ENCODE measurements around the gene SUSD3.

DNA sequence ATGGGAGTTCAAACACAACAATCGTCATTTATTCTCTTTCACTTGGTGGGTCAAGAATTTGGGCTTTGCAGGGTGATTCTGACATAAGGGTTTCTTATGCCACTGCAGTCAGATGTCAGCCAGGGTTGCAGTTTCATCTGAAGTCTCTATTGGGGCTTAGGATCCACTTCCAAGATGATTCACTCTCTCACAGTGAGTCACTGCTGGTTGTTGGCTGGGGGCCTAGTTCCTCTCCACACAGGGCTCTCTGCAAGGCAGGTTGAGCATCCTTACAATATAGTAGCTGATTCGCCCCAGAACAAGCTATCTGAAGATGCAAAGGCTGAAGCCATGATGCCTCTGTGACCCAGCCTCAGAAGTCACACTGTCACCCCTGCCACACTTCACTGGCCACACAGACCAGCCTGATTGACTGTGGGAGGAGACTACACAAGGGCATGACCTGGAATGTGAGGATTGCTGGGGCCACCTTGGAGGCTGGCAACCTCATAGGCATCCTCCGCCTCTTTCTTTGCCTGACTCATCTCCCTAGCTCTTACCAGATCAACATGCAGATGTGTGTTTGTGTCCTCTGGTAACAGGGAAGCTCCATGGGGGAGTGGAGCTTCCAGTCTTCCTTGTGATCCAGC, 33.1 kb downstream of the SUSD3 start:
- TF ChIP-seq POLR2A (IDR thresholded peaks at IDR 0.05) = no peak
- TF ChIP-seq, protein P1, sequence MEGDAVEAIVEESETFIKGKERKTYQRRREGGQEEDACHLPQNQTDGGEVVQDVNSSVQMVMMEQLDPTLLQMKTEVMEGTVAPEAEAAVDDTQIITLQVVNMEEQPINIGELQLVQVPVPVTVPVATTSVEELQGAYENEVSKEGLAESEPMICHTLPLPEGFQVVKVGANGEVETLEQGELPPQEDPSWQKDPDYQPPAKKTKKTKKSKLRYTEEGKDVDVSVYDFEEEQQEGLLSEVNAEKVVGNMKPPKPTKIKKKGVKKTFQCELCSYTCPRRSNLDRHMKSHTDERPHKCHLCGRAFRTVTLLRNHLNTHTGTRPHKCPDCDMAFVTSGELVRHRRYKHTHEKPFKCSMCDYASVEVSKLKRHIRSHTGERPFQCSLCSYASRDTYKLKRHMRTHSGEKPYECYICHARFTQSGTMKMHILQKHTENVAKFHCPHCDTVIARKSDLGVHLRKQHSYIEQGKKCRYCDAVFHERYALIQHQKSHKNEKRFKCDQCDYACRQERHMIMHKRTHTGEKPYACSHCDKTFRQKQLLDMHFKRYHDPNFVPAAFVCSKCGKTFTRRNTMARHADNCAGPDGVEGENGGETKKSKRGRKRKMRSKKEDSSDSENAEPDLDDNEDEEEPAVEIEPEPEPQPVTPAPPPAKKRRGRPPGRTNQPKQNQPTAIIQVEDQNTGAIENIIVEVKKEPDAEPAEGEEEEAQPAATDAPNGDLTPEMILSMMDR (IDR thresholded peaks at IDR 0.05) = no peak
